Neural cell (in vitro differentiated cells): Measurements from ENCODE around the gene TMEM140.

Experiments
- EP300 ChIP-seq: fragments of 450-650 bp; conservative IDR thresholded peaks from 2 replicates; pipeline ENCODE4 v1.6.1; 2014; ENCODE audit warnings: antibody characterized with exemption, mild to moderate bottlenecking, moderate library complexity; ENCODE audit not compliant: poor library complexity, severe bottlenecking
- EZH2 ChIP-seq: fragments of 200-600, 300-800 bp; shearing (Covaris generic), sonication (generic); IDR thresholded peaks from 2 replicates; pipeline ENCODE4 v1.6.1; 2014; ENCODE audit warnings: antibody characterized with exemption, low read length, borderline replicate concordance, mild to moderate bottlenecking; ENCODE audit not compliant: insufficient read depth, poor library complexity, severe bottlenecking
- MXI1 ChIP-seq: fragments of 450-650 bp; conservative IDR thresholded peaks from 2 replicates; pipeline ENCODE4 v1.6.1; 2014; ENCODE audit warnings: antibody characterized with exemption, mild to moderate bottlenecking; ENCODE audit not compliant: poor library complexity, severe bottlenecking
- POLR2AphosphoS5 ChIP-seq: IDR thresholded peaks from 2 replicates; pipeline ENCODE4 v1.6.1; 2012
- SMC3 ChIP-seq: fragments of 450-650 bp; conservative IDR thresholded peaks from 2 replicates; pipeline ENCODE4 v1.6.1; 2014; ENCODE audit warnings: antibody characterized with exemption, mild to moderate bottlenecking, moderate library complexity; ENCODE audit not compliant: poor library complexity
- TAF1 ChIP-seq: IDR thresholded peaks from 2 replicates; pipeline ENCODE4 v1.6.1; 2012; ENCODE audit warnings: low read depth
- TF ChIP-seq, protein P1 (sequence below): fragments of 450-650 bp; IDR thresholded peaks from 2 replicates; pipeline ENCODE4 v1.5.1; 2014; ENCODE audit warnings: antibody characterized with exemption, mild to moderate bottlenecking, moderate library complexity; ENCODE audit not compliant: poor library complexity, severe bottlenecking
- TF ChIP-seq, protein P2 (sequence below): IDR thresholded peaks from 2 replicates; pipeline ENCODE4 v1.6.1; 2012; ENCODE audit warnings: borderline replicate concordance

DNA sequence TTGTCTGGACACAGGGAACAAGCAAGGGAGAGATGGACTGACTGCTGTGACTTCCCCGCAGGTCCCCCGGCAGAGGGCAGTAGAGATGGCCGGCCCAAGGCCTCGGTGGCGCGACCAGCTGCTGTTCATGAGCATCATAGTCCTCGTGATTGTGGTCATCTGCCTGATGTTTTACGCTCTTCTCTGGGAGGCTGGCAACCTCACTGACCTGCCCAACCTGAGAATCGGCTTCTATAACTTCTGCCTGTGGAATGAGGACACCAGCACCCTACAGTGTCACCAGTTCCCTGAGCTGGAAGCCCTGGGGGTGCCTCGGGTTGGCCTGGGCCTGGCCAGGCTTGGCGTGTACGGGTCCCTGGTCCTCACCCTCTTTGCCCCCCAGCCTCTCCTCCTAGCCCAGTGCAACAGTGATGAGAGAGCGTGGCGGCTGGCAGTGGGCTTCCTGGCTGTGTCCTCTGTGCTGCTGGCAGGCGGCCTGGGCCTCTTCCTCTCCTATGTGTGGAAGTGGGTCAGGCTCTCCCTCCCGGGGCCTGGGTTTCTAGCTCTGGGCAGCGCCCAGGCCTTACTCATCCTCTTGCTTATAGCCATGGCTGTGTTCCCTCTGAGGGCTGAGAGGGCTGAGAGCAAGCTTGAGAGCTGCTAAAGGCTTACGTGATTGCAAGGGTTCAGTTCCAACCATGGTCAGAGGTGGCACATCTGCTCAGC is 16.6 kb downstream of the TMEM140 start:
- TF ChIP-seq, protein P1, sequence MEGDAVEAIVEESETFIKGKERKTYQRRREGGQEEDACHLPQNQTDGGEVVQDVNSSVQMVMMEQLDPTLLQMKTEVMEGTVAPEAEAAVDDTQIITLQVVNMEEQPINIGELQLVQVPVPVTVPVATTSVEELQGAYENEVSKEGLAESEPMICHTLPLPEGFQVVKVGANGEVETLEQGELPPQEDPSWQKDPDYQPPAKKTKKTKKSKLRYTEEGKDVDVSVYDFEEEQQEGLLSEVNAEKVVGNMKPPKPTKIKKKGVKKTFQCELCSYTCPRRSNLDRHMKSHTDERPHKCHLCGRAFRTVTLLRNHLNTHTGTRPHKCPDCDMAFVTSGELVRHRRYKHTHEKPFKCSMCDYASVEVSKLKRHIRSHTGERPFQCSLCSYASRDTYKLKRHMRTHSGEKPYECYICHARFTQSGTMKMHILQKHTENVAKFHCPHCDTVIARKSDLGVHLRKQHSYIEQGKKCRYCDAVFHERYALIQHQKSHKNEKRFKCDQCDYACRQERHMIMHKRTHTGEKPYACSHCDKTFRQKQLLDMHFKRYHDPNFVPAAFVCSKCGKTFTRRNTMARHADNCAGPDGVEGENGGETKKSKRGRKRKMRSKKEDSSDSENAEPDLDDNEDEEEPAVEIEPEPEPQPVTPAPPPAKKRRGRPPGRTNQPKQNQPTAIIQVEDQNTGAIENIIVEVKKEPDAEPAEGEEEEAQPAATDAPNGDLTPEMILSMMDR = no peak
- TF ChIP-seq TAF1 (no peak), MXI1 (no peak), POLR2AphosphoS5 (no peak), EZH2 (no peak), EP300 (no peak), SMC3 (no peak)
- TF ChIP-seq, protein P2, sequence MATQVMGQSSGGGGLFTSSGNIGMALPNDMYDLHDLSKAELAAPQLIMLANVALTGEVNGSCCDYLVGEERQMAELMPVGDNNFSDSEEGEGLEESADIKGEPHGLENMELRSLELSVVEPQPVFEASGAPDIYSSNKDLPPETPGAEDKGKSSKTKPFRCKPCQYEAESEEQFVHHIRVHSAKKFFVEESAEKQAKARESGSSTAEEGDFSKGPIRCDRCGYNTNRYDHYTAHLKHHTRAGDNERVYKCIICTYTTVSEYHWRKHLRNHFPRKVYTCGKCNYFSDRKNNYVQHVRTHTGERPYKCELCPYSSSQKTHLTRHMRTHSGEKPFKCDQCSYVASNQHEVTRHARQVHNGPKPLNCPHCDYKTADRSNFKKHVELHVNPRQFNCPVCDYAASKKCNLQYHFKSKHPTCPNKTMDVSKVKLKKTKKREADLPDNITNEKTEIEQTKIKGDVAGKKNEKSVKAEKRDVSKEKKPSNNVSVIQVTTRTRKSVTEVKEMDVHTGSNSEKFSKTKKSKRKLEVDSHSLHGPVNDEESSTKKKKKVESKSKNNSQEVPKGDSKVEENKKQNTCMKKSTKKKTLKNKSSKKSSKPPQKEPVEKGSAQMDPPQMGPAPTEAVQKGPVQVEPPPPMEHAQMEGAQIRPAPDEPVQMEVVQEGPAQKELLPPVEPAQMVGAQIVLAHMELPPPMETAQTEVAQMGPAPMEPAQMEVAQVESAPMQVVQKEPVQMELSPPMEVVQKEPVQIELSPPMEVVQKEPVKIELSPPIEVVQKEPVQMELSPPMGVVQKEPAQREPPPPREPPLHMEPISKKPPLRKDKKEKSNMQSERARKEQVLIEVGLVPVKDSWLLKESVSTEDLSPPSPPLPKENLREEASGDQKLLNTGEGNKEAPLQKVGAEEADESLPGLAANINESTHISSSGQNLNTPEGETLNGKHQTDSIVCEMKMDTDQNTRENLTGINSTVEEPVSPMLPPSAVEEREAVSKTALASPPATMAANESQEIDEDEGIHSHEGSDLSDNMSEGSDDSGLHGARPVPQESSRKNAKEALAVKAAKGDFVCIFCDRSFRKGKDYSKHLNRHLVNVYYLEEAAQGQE = no peak
